ENCODE results near the gene FSHR.

The FSHR gene

GRCh38 chr2:49028101-49028500, 126.2 kb downstream of the FSHR start:
- no peak for DNase-seq

DNA sequence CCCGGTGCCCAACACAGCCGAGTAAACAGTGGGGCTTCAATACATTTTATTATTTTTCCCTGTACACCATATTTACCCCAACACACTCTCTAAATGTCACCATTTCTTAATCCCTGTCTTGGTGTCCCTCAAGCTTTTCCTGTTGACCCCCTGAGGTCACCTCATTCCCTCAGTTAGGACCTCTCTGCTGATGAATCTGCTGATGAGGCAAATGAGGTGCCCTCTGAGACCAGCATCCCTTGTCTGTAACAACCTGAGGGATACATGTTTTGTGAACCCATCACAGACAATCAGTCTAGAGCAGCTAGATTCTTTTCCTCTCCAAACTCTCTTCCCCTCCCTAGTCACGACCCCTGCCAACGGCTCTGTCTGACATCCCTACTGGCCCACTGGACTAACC, 127.6 kb downstream of the FSHR start:
- no peak for DNase-seq

DNA sequence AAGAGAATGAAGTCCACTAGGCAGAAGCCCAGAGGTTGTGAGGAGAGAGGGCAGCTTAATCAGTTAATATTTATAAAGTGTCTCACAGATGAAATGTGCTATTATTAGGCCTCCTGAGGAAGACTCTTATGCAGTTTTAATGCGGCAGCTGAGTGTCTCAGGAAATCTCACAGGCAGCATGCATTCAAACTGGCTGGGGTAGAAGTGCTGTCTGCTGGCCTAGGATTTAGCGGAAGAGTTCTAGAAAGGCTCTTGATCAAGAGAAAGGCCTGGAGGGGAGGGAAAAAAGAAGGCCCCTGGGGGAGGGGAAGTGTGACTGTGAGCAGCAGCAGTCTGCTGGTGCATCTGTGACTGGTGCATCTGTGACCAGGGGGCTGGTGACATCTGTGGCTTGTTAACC, 133.0 kb downstream of the FSHR start:
- DNase-seq = no peak

DNA sequence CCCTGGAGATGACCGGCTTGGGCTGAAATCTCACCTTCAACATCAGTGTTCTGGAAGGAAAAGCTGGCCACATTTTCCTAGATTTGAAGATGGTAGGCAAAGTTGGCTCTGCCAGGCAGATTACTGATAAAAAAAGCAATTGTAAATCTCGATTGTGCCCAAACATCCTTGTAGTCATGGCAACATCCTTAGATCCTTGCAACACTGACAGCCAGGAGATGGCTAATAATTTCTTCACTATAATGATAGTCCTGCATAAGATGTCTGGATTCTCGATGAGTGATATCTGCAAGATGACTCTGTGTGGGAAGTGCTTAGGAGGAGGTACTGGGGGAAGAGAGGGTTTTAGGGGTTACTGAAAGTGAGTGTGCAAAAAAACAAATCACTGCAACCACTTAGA, 149.1 kb downstream of the FSHR start:
- DNase-seq = no peak

GRCh38 chr2:49004036-49004626, 150.2 kb downstream of the FSHR start:
- peak in 1 of 2 donors; percentile 28 for DNase-seq

DNA sequence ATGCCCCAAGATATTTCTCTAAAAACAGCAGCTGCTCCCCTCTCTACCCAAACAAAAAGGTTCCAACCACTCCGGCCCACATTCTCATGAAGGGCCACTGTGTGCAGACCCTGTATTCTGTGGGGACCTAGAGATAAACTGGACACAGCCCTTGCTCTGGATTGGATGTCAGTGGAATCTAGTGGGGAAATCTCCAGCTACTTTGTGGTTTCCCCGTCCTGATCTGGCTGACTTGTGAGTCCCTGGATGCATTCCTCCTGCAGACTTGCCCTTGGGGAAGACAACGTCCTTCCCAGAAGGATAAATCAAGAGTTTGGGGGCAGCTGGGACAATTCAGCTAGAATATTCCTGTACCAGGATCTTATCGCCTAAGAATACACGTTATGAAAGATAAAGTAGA, 151.1 kb downstream of the FSHR start:
- no peak for DNase-seq

DNA sequence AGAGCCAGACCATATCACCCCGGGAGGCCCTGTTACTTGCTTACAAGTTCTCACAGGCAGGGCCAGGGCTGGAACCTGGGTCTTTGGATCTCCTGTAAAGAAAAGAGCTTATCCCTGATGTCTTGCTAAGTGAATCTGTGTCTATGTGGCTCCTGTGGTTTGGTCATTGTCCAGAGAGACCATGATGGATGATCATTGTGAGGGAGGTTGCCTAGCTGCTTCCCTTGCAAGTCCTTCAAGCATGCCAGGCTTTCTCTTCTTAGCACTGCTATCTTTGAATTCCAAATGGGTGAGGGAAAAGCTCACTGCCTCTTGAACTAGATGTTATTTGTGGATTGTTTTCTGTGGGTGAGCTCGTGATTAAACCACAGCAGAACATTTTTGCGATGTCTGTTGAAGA, 151.6 kb downstream of the FSHR start:
- DNase-seq = no peak

- DNase-seq = no peak
Observed at GRCh38 chr2:49000695-49001094, 153.6 kb downstream of the FSHR start.

DNA sequence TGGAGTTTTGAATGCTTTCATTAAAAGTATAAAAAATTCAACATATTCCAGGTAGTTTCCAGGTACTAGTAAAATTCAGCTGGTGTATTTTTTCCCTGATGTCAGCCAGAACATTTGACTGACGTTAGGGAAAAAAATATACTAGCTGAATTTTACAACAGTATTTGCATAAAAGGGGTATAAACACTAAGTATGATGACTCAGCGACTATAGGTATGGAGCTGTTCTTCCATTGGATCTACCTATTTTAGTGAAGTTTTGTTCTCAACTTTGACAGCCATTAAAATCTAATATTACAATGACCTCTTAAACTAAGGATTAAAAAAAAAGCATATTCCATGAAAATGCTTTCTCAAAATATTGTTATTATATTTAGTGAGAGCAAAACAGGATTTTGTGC, 155.9 kb downstream of the FSHR start:
- DNase-seq = no peak

DNA sequence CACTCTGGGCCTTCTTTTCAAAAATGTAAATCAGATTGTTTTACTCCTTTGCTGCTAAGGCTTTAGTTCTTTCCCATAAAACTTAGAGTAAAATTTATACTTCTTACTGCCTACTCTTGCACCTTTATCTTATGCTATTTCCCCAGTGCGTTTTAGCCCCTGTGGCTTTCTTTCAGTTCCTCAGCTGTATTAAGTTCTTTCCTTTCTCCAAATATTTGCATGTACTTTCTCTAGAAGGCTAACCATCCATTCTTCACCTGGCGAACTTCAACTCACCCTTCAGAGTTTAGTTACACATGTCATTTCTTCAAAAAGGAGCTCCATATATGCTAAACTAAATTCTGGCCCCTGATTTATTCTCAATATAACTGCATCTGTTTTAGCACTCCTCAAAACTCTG, 160.7 kb downstream of the FSHR start:
- DNase-seq = no peak

DNA sequence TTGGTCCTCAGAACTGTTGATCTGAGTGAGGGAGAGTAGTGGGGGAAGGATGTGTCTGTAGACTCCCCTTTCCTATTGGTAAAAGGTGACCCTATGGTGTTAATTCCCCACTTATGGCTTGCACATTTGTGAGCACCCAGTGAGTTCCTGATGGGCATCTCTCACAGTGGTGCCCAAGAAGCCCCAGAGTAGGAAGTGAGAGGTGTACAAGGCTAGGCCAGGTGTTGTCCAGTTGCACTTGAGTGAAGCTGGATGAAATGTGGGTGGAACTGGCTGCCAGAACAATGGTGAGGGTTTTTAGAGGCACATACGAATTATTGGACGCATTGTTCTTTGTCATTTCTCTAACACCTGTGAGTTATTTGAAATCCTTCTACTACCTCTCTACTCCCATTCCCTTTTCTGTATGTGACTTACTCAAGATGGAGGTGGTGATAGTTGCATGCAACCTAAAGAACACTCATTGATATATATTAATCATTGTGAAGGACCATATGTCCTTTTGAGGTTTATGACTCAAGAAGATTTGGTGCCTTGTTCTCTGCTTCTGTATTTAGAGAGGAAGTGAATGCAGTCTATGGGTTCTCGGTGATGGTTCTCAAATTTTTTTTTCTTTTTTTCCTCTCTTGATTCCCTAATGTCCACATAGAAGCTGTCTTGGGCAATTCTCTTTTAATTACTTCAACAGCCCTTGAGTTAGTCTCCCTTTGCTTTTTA, 162.7 kb downstream of the FSHR start:
- DNase-seq = no peak

GRCh38 chr2:48984922-48985321, 169.4 kb downstream of the FSHR start:
- DNase-seq = no peak

GRCh38 chr2:48983551-48983950, 170.8 kb downstream of the FSHR start:
- no peak for DNase-seq

GRCh38 chr2:48982887-48983435, 171.4 kb downstream of the FSHR start:
- no peak for DNase-seq

DNA sequence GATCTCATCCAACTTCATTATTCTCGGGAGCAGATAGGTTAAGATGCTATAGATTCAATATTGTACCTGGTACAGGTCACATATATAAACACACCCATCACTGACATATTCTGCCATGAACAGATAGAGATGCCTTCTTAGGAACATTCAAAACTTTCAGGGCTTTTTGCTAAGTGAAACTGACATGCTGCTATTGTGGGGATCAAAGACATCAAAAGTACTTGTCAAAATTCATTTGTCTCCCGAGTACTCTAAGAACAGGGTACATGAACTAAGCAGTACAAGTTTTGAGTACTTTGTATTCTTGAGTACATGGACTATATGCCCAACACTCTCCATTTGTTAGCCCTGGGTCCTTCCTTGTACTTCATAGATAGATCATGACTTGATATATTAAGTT, 173.5 kb downstream of the FSHR start:
- no peak for DNase-seq

GRCh38 chr2:48979691-48980090, 174.6 kb downstream of the FSHR start:
- DNase-seq = no peak

GRCh38 chr2:48978131-48978530, 176.2 kb downstream of the FSHR start:
- no peak for DNase-seq

GRCh38 chr2:48971801-48972200, 182.5 kb downstream of the FSHR start:
- DNase-seq = no peak

DNA sequence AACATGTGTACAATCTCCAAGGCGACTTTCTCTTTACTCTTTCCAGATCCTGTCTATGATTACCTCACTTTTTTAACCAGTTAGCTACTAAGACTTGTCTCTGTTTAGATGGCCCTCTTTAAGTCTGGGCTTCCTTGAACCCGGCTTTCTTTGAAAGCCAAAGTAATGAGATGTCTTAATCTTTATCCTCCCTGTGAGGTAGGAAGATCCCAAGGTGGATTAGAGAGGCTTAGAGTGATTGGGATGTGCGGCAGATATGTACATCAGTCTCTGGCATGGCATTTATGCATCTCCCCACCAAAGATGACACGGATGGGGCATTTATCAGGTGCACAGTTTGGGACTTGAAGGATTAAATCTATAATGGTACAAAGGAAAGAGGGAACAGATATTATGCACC, 186.3 kb downstream of the FSHR start:
- DNase-seq = no peak

GRCh38 chr2:48965204-48965603, 189.1 kb downstream of the FSHR start:
- DNase-seq = no peak

- DNase-seq = no peak
Observed at GRCh38 chr2:48961009-48961408, 193.3 kb downstream of the FSHR start.

DNA sequence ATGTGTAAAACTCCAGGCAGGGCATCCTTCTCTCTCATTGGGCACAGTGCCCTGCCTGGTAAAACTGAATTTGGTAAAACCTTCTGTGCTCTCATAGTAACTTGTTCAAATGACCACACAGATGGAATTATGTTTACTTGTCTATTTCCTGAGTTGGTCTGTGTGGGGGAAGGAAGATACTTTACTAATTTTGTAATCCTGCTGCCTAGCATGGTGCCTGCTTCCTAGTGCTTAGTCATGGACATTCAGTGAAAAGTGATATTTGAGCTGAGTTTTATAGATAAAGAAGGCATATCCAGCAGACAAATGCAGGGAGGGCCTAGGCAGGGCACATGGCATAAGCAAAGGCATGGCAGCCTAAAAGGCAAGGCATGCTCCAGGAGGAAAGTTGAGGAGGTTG, 199.4 kb downstream of the FSHR start:
- DNase-seq = no peak

DNA sequence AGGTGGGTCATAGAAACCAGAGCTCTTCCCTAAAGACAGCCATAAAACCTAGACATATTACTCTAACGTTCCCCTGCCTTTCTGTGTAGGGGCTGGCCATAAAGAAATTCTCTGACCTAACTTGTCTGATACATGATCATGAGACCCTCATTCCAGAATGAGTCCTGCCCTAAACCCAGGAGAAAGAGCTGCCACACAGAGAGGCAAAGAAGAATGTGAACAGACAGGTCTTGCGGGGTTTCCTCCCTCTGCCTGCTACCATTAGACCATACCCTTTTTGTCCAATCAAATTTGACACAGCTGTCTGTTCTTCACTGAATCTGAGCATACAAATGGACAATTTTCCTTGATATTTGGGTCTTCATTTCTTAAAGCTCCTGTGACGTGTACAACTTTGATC, 200.0 kb downstream of the FSHR start:
- DNase-seq = no peak

- no peak for DNase-seq
Observed at GRCh38 chr2:48952614-48953013, 201.7 kb downstream of the FSHR start.

- DNase-seq = no peak
Observed at GRCh38 chr2:48952143-48952542, 202.2 kb downstream of the FSHR start.

All from hippocampal formation (tissue), 2 donors.